ENCODE results near the gene CC2D1A.

DNA sequence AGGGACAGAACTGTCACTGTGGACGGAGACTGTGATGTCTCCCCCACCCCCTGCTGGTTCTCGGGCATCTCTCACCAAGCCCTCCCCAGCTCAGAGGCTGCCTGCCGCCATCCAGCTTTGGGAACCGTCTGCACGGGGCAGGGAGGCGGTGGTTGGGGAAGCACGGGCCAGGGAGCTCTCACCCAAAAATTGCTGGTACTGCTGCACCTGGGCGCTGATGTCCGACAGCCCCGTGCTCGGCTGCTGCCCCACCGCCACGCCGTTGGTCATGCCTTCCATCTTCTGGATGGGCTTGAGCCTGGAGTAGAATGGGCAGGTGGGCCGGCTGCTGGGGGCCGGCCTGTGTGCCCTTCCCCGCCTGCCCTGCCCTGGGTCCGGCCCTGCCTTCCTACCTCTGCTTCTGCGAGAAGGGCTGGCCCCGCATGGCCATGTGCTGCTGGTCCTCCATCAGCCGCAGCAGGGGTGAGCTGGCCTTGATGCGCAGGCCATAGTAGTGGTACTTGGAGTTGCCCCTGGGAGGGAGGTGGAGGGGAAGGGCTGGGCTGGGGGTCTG lies 62.5 kb downstream of the CC2D1A start:
- TF ChIP-seq, protein P1, sequence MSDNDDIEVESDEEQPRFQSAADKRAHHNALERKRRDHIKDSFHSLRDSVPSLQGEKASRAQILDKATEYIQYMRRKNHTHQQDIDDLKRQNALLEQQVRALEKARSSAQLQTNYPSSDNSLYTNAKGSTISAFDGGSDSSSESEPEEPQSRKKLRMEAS (IDR thresholded peaks at IDR 0.05), result no peak
- TF ChIP-seq EP300 (IDR thresholded peaks at IDR 0.05; ENCODE audit: borderline replicate concordance) (no peak), TAF1 (IDR thresholded peaks at IDR 0.05; ENCODE audit: low read depth) (no peak), YY1 (IDR thresholded peaks at IDR 0.05; ENCODE audit: low read depth) (no peak), CEBPB (IDR thresholded peaks at IDR 0.05) (no peak)
- TF ChIP-seq, protein P2, sequence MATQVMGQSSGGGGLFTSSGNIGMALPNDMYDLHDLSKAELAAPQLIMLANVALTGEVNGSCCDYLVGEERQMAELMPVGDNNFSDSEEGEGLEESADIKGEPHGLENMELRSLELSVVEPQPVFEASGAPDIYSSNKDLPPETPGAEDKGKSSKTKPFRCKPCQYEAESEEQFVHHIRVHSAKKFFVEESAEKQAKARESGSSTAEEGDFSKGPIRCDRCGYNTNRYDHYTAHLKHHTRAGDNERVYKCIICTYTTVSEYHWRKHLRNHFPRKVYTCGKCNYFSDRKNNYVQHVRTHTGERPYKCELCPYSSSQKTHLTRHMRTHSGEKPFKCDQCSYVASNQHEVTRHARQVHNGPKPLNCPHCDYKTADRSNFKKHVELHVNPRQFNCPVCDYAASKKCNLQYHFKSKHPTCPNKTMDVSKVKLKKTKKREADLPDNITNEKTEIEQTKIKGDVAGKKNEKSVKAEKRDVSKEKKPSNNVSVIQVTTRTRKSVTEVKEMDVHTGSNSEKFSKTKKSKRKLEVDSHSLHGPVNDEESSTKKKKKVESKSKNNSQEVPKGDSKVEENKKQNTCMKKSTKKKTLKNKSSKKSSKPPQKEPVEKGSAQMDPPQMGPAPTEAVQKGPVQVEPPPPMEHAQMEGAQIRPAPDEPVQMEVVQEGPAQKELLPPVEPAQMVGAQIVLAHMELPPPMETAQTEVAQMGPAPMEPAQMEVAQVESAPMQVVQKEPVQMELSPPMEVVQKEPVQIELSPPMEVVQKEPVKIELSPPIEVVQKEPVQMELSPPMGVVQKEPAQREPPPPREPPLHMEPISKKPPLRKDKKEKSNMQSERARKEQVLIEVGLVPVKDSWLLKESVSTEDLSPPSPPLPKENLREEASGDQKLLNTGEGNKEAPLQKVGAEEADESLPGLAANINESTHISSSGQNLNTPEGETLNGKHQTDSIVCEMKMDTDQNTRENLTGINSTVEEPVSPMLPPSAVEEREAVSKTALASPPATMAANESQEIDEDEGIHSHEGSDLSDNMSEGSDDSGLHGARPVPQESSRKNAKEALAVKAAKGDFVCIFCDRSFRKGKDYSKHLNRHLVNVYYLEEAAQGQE (IDR thresholded peaks at IDR 0.05; ENCODE audit: low read depth), result no peak

Measured in Ishikawa (cell line).